ENCODE data around the gene CES4A.
A peak's percentile ranks its signal among the peaks of the same experiment; 100 is the strongest.

CES4A gene

DNA sequence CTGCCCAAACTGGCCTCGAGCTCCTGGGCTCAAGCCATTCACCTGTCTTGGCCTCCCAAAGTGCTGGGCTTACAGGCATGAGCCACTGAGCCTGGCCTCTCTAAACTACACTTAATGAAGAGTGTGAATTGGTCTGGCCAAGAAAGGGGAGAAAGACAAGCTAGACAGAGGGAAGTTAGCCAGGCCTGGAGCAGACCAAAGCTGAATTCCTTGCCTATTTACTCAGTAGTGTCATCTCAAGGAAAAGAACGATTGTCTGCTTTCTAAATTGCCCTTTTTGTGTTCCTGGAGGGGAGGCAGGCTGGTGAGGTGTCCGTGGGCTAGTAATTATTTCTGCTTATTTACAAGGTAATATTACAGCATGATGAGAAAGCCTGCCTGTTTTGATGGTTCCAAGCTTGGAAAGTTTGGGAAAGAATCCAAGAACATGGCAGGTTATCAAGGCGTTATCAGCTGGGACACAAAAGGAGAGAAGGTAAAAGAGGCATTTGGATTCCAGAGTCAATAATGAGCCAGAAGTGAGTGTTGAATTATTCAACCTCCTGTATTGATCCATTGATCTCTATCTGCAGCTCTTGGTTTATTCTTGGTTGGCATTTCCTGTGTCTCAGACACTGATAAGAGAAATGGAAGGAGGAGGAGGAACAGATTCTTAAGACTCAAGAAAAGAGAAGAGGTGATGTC is 34.3 kb downstream of the CES4A start:
- DNase-seq: no peak

DNA sequence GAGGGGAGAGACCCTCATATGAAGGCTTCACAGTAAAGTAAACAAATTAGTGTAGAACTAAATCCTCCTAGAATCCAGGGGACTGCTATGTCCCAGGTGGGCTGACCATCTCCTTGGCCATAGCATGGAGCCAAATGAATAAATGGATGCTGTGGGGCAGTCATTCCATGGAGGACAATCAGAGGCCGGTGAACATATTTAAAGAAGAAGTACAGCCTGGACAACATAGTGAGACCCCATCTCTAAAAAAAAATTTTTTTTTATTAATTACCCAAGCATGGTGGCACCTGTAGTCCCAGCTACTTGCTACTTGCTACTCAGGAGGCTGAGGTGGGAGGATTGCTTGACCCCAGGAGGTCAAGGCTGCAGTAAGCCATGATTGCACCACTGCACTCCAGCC is 35.3 kb downstream of the CES4A start:
- no peak for DNase-seq

DNA sequence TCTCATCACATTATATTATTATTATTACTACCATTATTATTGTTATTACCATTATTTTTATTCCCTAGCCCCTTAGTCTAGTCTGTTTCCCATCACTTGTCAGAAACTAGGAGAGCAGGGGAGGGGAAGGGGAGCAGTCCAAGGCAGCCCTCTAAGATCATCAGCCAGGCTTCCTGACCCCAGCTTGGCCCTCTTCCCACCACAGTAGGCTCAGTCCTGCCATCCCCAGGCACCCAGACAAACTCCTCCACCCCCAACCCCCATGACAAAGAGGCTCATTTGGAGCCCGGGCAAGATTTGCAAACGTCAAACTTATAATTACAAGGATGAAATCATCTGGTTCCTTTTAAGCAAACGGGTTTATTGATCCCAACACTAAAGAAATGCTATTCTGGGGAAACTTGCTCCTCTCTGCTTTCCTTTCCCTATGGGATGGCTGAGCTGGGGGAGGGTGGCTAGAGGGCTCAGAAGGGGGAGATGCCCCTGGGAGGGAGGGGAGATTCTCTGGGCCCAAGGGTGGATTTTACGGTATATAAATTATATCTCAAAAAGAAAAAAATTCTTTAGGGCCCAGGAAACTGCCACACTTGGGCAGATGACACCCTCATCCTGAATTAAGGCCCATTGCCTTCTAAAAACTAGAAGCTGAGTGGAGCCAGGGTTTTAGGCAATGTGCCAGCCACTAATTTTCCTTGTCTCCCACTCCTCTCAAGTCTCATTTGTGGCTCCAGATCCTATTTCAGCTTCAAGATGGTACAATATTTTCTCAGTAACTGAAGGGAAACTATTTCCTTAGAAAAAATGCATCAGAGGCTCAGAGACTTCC is 36.2 kb downstream of the CES4A start:
- DNase-seq: no peak

GRCh38 chr16:67025210-67025550 is 36.8 kb downstream of the CES4A start:
- no peak for DNase-seq

DNA sequence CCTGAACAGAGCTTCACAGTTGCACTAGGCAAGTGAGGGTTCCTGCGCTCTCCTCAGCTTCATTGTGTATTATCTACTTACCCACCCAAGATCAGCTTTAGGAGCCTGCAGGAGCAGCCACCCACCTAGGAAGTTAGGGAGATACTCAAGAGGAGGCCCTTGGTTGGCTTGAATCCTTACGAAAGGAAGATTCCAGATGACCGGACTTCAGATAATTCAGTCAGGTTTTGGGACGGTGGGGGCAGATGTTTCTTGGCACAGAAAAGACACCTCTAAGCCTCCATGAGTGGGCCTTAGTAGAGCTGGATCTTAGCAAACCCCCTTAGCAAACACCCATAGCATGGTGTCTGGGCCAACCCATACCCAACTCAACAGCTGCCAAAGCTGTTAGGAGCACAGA is 38.2 kb downstream of the CES4A start:
- no peak for DNase-seq

- no peak for DNase-seq
These were observed 38.7 kb downstream of the CES4A start for GRCh38 chr16:67027046-67027445.

GRCh38 chr16:67028167-67028695 is 39.8 kb downstream of the CES4A start:
- DNase-seq: no peak

DNA sequence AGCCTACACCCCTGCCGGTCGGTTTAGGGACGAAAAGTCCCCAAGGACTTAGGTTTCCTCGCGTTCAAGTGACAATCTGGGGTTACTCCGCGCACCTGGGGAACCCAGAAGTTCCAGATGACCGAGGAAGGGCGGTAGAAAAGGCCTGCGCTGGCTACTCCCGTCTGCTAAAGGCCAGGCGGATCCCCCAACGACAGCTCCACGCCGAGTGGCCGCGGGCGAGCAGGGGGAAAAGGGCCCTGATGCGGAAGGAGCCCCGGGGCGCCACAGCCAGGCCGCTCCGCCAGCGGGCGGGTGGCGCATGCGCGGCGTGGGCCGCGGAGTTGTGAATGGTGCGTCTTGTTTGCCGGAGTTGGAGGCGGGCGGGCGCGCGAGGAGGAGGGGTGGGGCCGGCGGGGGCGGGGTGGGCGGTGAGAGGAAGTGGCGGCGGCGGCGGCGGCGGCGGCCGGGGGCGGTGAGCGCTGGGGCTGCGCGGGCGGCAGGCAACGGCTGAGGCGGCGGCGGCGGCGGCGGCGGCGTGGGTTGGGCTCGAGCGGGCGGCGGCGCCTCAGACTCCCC is 40.4 kb downstream of the CES4A start, which contains the start of gene CBFB:
Gene CBFB (plus strand): TSS at position 454 of the 558 bp plus-strand sequence. CDS start 259 bp downstream, outside the sequence.
- DNase-seq: peak; percentile 84 to 97 (median 91)

- DNase-seq: peak; percentile 23 to 70 (median 49)
These were observed 41.1 kb downstream of the CES4A start for GRCh38 chr16:67029254-67030096.

GRCh38 chr16:67030221-67030962 is 42.0 kb downstream of the CES4A start:
- no peak for DNase-seq

- peak in 1 of 5 experiments; percentile 27 for DNase-seq
These were observed 46.1 kb downstream of the CES4A start for GRCh38 chr16:67034487-67034886.

DNA sequence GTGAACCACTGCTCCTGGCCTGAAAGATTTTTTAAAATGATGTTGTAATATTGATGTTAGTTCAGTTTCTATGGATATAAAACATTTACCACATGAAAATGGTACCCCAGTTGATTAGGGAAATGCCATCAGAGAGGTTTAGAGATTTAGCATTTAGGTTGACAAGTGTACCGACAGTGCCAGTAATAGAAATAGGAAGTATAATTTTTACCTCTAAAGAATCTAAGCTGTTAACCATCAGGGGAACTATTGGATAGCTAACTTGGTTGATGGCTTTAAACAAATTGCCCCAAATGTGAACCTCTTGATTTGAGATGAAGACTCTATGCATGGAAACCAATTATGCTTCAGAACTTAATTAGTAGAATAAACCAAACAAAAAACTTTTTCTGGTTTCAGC is 47.0 kb downstream of the CES4A start:
- no peak for DNase-seq

GRCh38 chr16:67036323-67036741 is 47.9 kb downstream of the CES4A start:
- DNase-seq: no peak

GRCh38 chr16:67039260-67040020 is 51.1 kb downstream of the CES4A start:
- DNase-seq: peak in 1 of 5 experiments; percentile 80

- no peak for DNase-seq
These were observed 51.8 kb downstream of the CES4A start for GRCh38 chr16:67040166-67040565.

GRCh38 chr16:67040906-67041305 is 52.5 kb downstream of the CES4A start:
- DNase-seq: peak in 1 of 5 experiments; percentile 28

GRCh38 chr16:67041520-67041919 is 53.1 kb downstream of the CES4A start:
- peak in 1 of 5 experiments; percentile 17 for DNase-seq

DNA sequence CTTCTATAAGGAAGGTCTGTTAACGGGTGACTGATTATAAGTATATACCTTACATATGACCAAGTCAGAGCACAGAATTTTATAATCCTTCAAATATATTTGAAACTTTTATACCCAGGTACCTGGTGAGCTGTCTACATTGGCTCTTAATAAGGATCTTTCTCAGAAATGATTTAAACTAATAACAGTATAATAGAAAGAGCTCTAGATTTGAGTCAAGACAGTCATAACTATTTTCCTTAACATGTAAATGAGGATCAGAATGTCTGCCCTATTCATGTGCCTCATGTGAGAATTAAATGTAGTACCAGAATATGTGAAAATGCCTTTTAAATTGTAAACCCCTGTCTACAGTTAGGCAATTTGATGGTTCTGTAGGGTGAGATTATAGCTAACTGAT is 55.0 kb downstream of the CES4A start:
- DNase-seq: no peak

- no peak for DNase-seq
These were observed 62.4 kb downstream of the CES4A start for GRCh38 chr16:67050796-67051195.

DNA sequence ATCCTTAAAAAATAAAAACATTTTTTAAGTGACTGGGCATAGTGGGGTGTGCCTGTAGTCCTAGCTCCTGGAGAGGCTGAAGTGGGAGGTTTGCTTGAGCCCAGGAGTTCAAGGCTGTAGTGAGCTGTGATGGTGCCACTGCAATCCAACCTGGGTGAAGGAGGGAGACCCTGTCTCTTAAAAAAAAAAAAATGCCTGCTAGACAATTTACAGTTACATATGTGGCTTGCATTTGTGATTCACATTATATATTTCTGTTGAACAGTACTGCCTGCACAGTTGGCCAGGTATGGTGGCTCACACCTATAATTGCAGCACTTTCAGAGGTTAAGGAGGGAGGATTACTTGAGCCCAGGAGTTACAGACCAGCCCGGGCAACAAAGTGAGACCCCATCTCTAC is 64.0 kb downstream of the CES4A start:
- no peak for DNase-seq

DNA sequence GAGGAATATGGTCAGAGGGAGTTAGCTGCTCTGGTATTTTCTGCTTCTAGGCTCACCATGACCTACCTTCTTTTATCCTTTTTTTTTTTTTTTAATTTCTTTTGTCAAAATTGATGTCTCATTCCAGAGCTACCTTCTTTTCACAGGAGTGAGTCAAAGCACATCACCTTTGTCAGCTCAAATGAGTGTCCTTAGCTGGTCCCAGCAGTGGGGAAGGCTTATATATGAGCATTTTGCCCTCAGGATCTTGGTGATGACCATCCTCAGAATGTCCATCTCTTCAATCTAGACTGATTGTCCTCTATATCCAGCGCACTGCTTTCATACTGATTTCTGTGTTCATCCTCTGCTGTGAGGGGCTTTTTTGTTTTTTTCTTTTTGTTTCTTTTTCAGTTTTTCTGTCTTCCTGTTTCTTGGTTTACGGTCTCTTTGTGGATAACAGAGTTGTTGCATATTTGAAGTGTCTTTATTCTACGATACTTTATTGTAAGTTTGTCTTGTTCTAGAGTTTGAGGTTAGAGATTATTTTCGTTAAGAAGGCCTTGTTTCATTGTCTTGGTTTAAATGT is 65.5 kb downstream of the CES4A start:
- peak in 2 of 5 experiments; percentile 7 to 56 for DNase-seq
